Muscle of back (tissue), 11 donors: ENCODE measurements around the gene EML5. TPM values are rescaled to one million over a fixed set of nuclear protein-coding genes. Genes with fewer than 3 reads are reported as not detected.
A peak's percentile ranks its signal among the peaks of the same experiment; 100 is the strongest.

ENCODE experiments used
- DNase-seq, 3 donors: peaks; one replicate each; pipeline versions ENCODE4 v3.0.0 to v3.0.0-alpha.2; 2013
- polyA plus RNA-seq, 10 donors: library from polyadenylated mRNA; unstranded; fragments of 120-200 nt; gene quantifications; one replicate each; pipeline ENCODE4 v1.2.1, GENCODE V29; 2013; ENCODE audit not compliant: insufficient read length in 10 of 10

Gene EML5
- polyA plus RNA-seq, 10 donors = 0.71 to 1.7 (median 1.3) TPM

GRCh38 chr14:88562831-88563686 is 229.7 kb downstream of the EML5 start, which contains the start of gene ZC3H14:
ZC3H14 (plus strand) TSS chr14:88563037; CDS start chr14:88563134, 97 bp downstream.
- DNase-seq = peak; percentile 88 to 97 (median 93)

- no peak for DNase-seq
Measured at GRCh38 chr14:88562532-88562830, 230.3 kb downstream of the EML5 start.

Other genes starting within 250 kb of the EML5 start
- 10 to 100 TPM; 37.8 to 70.6 (median 54.6) TPM for gene PTPN21, start 237.9 kb downstream of the EML5 start, polyA plus RNA-seq
- gene ZC3H14, start 229.9 kb downstream of the EML5 start, polyA plus RNA-seq = 10 to 100 TPM; 31.2 to 46.0 (median 39.2) TPM
- 10 to 100 TPM; 12.6 to 25.8 (median 14.4) TPM for gene TTC8, start 31.7 kb upstream of the EML5 start, polyA plus RNA-seq